GM19238 (cell line): Measurements from ENCODE around the gene OTOP3.

Source experiments
- DNase-seq: peaks from one replicate; pipeline ENCODE4 v3.0.0; 2011; ENCODE audit warnings: low spot score; ENCODE audit not compliant: insufficient read length

OTOP3 gene

GRCh38 chr17:74938194-74938950 is 2.7 kb downstream of the OTOP3 start:
- no peak for DNase-seq

GRCh38 chr17:74939534-74939933 is 3.8 kb downstream of the OTOP3 start:
- no peak for DNase-seq

GRCh38 chr17:74941128-74941725 is 5.5 kb downstream of the OTOP3 start:
- no peak for DNase-seq

GRCh38 chr17:74943808-74944522 is 8.3 kb downstream of the OTOP3 start:
- DNase-seq = no peak

- peak; percentile 47 for DNase-seq
Observed at GRCh38 chr17:74945543-74945942, 9.8 kb downstream of the OTOP3 start.

- no peak for DNase-seq
Observed at GRCh38 chr17:74946641-74947040, 10.9 kb downstream of the OTOP3 start.

GRCh38 chr17:74947041-74947754 is 11.5 kb downstream of the OTOP3 start:
- no peak for DNase-seq

GRCh38 chr17:74949455-74950115 is 13.9 kb downstream of the OTOP3 start:
- DNase-seq = no peak

GRCh38 chr17:74950207-74950606 is 14.5 kb downstream of the OTOP3 start:
- no peak for DNase-seq

GRCh38 chr17:74951065-74951464 is 15.4 kb downstream of the OTOP3 start:
- no peak for DNase-seq

- no peak for DNase-seq
Observed at GRCh38 chr17:74951680-74952421, 16.2 kb downstream of the OTOP3 start.

- no peak for DNase-seq
Observed at GRCh38 chr17:74952431-74953133, 16.9 kb downstream of the OTOP3 start.

- no peak for DNase-seq
Observed at GRCh38 chr17:74953134-74953687, 17.5 kb downstream of the OTOP3 start.

GRCh38 chr17:74954115-74954514 is 18.4 kb downstream of the OTOP3 start:
- DNase-seq = no peak

GRCh38 chr17:74954665-74955421 is 19.1 kb downstream of the OTOP3 start:
- no peak for DNase-seq

GRCh38 chr17:74956093-74956492 is 20.4 kb downstream of the OTOP3 start:
- DNase-seq = no peak

GRCh38 chr17:74957935-74958740 is 22.4 kb downstream of the OTOP3 start:
- DNase-seq = peak; percentile 87
